HG03280 (cell line): ENCODE results near the gene NSG1.

Source experiments
- ATAC-seq: cut with Tn5 transposase; IDR thresholded peaks from one replicate; pipeline ENCODE4 v1.9.1; 2021; ENCODE audit warnings: mild to moderate bottlenecking, moderate library complexity; ENCODE audit not compliant: unreplicated experiment

The NSG1 gene

GRCh38 chr4:4395371-4395770 is 8.5 kb downstream of the NSG1 start:
- ATAC-seq = no peak

- ATAC-seq = peak; percentile 63
Observed at GRCh38 chr4:4395849-4396627, 9.1 kb downstream of the NSG1 start.

- no peak for ATAC-seq
Observed at GRCh38 chr4:4396628-4397440, 9.9 kb downstream of the NSG1 start.

GRCh38 chr4:4397441-4397819 is 10.5 kb downstream of the NSG1 start:
- ATAC-seq = no peak

- ATAC-seq = no peak
Observed at GRCh38 chr4:4398430-4398829, 11.5 kb downstream of the NSG1 start.

- ATAC-seq = no peak
Observed at GRCh38 chr4:4401036-4401435, 14.1 kb downstream of the NSG1 start.

- no peak for ATAC-seq
Observed at GRCh38 chr4:4402966-4403365, 16.1 kb downstream of the NSG1 start.

- no peak for ATAC-seq
Observed at GRCh38 chr4:4405358-4405962, 18.6 kb downstream of the NSG1 start.

- no peak for ATAC-seq
Observed at GRCh38 chr4:4406455-4407298, 19.8 kb downstream of the NSG1 start.

GRCh38 chr4:4407299-4408131 is 20.6 kb downstream of the NSG1 start:
- no peak for ATAC-seq

GRCh38 chr4:4408132-4408523 is 21.2 kb downstream of the NSG1 start:
- no peak for ATAC-seq

GRCh38 chr4:4408576-4409335 is 21.9 kb downstream of the NSG1 start:
- ATAC-seq = no peak

GRCh38 chr4:4409416-4410115 is 22.7 kb downstream of the NSG1 start:
- no peak for ATAC-seq

- ATAC-seq = no peak
Observed at GRCh38 chr4:4410271-4410670, 23.4 kb downstream of the NSG1 start.

- no peak for ATAC-seq
Observed at GRCh38 chr4:4411906-4412305, 25.0 kb downstream of the NSG1 start.

GRCh38 chr4:4412641-4413372 is 25.9 kb downstream of the NSG1 start:
- ATAC-seq = no peak

GRCh38 chr4:4413373-4413725 is 26.4 kb downstream of the NSG1 start:
- ATAC-seq = no peak

GRCh38 chr4:4413806-4414205 is 26.9 kb downstream of the NSG1 start:
- ATAC-seq = no peak
